C4-2B (cell line): ENCODE results near the gene TARBP2.
"Not testable (repeated sequence)": the region's sequence is repeated elsewhere in the genome, so short reads cannot be mapped to it uniquely, and the experiment has no call there.

ENCODE experiments used
- H3K27ac ChIP-seq: fragments of 450-650 bp; 2 replicates; pipeline ENCODE4 v1.5.1; 2017
- ZFX ChIP-seq: fragments of 450-650 bp; IDR thresholded peaks from 2 replicates; pipeline ENCODE4 v1.6.1; 2017
- TF ChIP-seq, protein P1 (sequence below): fragments of 450-650 bp; conservative IDR thresholded peaks from 2 replicates; pipeline ENCODE4 v1.5.1; 2017; ENCODE audit warnings: mild to moderate bottlenecking

TARBP2 gene

DNA sequence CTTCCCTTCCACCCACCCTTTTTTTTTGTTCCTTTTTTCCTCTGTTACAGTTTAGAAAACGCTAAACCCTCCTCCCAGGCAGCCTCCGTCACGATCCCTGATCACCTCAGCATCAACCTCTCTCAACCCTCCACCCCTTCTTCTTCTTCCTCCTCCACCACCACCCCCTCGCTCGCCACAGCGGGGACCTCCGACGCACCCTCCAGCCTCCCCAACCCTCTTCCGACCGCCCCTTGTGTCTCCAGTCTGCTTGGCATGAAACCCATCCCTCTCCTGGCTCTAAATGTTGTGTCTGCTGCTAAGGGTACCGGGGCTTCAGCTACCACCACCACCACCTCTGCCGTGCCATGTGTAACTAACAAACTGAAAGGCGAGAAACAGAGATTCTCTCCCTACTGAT is 26.3 kb upstream of the TARBP2 start:
- no peak overlapping the region for H3K27ac ChIP-seq
- no peak for TF ChIP-seq ZFX
- TF ChIP-seq, protein P1, sequence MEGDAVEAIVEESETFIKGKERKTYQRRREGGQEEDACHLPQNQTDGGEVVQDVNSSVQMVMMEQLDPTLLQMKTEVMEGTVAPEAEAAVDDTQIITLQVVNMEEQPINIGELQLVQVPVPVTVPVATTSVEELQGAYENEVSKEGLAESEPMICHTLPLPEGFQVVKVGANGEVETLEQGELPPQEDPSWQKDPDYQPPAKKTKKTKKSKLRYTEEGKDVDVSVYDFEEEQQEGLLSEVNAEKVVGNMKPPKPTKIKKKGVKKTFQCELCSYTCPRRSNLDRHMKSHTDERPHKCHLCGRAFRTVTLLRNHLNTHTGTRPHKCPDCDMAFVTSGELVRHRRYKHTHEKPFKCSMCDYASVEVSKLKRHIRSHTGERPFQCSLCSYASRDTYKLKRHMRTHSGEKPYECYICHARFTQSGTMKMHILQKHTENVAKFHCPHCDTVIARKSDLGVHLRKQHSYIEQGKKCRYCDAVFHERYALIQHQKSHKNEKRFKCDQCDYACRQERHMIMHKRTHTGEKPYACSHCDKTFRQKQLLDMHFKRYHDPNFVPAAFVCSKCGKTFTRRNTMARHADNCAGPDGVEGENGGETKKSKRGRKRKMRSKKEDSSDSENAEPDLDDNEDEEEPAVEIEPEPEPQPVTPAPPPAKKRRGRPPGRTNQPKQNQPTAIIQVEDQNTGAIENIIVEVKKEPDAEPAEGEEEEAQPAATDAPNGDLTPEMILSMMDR = no peak

DNA sequence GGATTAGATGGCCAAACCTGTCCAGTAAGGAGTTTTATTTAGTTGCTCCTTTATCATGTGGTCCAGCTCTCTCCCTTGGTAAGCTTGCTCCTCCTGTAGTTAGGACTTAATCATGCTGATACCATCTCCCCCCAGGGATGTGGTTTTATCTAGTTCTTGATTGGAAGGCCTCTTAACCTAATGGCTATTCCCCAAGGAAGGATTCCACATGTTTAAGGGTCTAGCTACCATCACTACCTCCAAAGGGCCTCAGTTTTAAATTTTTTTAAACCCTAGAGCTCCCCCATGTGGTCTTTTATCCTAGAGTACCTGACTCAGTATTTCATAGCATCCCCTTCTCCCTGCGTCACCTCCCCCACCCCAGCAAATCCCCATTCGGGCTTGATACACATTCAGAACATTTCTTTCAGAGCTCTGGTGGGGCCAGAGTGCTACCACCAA is 24.3 kb upstream of the TARBP2 start:
- no peak overlapping the region for H3K27ac ChIP-seq
- TF ChIP-seq ZFX = no peak
- TF ChIP-seq, protein P1 = no peak; the same call in 1 of the 2 replicates

DNA sequence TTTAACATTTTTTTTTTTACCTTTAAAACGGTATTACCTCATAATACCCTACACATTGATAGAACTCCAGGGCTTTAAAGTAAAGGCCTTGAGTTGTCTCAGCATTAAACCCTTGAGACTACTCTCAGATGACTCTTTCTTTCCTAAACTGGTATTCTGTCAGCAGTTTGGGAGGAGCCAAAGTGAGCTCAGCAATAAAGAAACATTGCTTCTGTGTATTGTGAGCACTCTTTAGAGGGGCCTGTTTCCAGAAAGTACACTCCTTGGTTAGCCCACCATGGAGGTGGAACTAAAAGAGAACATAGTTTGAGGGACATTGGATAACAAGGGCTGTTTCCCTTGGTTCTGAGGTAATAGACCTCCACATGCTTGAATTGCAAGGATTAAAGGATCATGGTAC is 22.2 kb upstream of the TARBP2 start:
- no peak for TF ChIP-seq ZFX
- TF ChIP-seq, protein P1 = no peak
- H3K27ac ChIP-seq = no peak overlapping the region

DNA sequence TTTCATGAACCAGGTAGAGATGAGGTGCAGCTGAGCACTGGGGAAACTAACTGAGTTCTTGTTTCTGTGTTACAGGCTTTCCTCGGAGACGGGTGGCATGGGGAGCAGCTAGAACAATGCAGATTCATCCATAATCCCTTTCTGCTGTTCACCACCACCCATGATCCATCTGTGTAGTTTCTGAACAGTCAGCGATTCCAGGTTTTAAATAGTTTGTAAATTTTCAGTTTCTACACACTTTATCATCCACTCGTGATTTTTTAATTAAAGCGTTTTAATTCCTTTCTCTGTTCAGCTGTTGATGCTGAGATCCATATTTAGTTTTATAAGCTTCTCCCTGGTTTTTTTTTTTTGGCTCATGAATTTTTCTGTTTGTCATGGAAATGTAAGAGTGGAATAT is 21.8 kb upstream of the TARBP2 start:
- H3K27ac ChIP-seq = no peak overlapping the region
- no peak for TF ChIP-seq ZFX
- TF ChIP-seq, protein P1 = no peak

DNA sequence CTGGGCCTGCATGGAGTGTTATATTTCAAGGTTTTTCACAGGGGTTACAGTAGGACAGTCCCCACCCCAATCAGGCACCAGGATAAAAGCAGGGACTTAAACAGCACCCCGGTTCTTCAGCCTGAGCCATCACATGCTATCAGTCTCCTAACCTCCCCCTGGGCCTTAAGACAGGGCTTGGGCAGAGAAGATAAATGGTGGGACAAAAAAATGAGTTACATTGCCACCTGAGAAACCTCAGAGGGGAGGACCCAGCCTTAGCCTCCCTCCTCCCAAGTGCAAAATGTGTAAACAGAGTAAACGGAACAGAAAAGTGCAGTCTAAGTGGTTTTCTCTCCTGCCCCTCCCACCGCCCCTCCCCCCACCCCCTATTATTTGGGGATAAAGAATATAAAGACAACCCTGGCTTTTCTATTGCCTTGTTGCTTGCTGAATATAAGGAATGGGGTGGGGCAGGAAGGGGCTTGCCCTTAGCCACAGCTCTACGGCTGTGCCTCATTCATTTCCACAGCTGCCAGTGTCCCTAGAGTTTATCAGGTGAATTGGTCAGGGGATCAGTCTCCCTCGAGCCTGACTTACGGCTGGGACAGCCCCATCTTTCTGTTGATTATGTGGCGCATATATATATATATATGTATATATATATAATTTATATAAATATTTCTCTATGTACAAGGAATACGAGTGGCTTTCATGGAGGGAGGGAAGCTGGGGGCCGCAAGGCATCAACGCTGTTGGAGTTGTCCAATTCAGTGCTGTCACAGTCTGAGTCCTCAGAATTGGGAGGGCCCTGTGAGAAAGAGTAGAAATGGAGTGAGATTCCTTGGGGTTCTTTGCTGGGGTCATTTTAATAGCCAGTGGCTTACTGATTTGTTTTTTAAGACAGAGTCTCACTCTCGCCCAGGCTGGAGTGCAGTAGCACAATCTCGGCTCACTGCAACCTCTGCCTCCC is 20.3 kb upstream of the TARBP2 start:
- H3K27ac ChIP-seq = no peak overlapping the region
- no peak for TF ChIP-seq ZFX
- TF ChIP-seq, protein P1 = no peak

DNA sequence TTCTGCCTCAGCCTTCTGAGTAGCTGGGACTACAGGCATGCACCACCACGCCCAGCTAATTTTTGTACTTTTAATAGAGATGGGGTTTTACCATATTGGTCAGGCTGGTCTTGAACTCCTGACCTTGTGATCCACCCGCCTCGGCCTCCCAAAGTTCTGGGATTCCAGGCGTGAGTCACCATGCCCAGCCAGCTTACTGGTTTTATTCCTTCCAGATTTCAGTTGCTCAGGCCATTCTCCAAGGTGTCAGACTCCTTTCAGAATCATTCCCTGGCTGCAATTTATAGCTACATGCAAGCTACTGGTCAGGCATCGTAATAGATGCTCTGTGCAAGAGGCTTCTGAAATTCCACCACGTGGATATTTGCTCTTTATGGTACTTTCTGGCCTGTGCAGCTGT is 19.6 kb upstream of the TARBP2 start:
- not testable (repeated sequence) for H3K27ac ChIP-seq

DNA sequence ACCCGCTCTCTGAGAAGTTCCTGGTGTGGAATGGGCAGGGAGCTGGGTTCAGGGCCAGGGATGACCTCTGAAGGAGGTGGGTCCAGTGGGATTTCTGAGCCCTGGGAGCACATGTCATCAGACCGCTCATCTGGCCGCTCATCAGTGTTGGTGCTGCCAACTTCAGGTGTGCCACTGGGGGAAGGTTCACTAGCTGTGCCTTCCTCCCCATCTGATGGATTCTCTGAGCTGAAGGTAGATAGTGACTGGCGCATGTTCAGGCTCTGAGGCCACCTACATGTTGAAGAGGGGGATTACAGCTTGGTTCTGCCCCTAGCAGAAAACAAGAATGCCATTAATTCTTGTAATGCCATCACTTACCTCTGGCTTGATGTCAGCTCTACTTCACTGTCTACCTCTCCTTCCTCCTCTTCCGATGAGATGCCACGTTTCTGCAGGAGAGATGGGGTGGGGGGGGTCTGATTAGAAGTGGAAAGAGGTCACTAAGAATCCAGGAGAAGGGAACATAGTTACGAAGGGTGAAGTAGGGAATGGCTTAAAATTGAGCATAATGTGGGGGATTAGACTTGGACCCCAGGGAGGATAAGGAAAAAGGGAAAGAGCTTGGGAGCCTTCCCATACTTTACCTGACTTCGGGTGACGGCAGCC is 19.0 kb upstream of the TARBP2 start:
- no peak overlapping the region for H3K27ac ChIP-seq
- TF ChIP-seq ZFX = no peak
- TF ChIP-seq, protein P1 = no peak
